ENCODE measurements around the gene MAP3K20.
A peak's percentile ranks its signal among the peaks of the same experiment; 100 is the strongest.
"Not testable (repeated sequence)": the region's sequence is repeated elsewhere in the genome, so short reads cannot be mapped to it uniquely, and the experiment has no call there.

Gene MAP3K20

DNA sequence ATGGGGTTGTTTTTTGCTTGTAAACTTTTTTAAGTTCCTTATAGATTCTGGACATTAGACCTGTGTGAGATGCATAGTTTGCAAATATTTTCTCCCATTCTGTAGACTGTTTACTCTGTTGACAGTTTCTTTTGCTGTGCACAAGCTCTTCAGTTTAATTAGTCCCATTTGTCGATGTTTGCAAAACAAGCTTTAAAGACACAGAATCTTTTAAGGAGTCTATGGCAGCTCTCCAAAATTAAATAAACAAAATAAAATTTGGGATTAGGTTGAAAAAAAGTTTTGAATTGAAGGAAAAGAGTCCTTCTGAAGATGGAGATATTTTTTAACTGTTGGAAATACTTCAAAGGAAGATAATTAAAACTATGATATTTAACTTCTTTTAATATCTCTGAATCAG is 88.8 kb downstream of the MAP3K20 start:
- DNase-seq = peak; percentile 76

GRCh38 chr2:173165443-173166238 is 90.0 kb downstream of the MAP3K20 start:
- DNase-seq = no peak

DNA sequence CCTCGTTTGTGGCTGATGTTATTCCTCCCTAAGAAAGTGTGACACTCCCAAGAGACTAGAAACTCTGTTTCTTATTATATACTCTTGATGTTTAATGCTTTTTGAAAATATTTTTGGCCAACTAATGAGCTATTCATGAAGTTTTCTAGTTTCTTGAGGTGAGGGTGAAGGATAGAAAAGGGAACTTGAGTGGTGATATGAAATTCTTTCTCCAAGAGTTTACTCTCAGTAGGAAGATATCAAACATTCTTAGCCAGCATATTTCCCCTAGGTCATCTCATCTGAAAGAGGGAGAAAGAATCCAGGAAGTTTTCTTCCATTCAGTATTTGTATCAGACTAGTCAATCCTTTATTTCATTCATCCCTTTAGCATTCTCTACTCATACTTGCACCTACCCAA is 95.7 kb downstream of the MAP3K20 start:
- no peak for DNase-seq

DNA sequence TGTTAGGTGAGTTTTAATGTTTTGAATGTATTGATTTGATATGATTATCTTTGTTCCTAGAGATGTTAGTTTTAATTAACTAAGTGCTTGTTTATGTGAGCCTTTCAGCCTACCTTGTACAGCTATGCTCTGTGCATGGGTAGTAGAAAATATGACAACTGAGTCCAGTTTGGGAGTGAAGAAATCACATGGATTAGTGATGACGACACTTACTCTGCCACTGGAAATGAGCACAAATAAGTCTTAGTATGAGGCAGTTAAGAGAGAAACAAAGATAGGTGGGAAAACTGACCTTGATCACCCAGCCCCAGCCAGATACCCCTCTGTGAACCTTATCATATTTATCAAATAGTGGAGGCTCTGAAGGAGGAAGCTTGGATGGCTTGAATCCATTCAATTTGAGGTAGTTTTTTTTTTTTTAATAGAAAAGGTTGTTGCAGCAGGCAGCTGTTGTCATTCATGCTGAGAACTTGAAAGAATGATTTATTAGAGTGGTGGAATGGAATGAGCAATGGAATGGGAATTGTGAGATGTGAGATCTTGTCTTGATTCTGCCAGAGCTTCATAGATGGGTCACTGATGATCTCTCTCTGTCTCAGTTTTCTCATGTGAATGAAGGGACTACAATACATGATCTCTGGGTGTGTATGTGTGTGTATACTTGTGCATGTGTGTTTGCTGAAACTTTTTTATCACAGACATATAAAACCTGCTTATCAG is 96.4 kb downstream of the MAP3K20 start:
- no peak for DNase-seq

DNA sequence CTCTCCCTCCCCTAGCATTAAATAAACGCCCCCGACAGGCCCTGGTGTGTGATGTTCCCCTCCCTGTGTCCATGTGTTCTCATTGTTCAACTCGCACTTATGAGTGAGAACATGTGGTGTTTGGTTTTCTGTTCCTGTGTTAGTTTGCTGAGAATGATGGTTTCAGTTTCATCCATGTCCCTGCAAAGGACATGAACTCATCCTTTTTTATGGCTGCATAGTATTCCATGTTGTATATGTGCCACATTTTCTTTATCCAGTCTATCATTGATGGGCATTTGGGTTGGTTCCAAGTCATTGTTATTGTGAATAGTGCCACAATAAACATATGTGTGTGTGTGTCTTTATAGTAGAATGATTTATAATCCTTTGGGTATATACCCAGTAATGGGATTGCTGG is 98.7 kb downstream of the MAP3K20 start:
- not testable (repeated sequence) for DNase-seq

- DNase-seq = no peak
Observed at GRCh38 chr2:173175222-173175621, 99.6 kb downstream of the MAP3K20 start.

- no peak for DNase-seq
Observed at GRCh38 chr2:173181982-173182381, 106.3 kb downstream of the MAP3K20 start.

DNA sequence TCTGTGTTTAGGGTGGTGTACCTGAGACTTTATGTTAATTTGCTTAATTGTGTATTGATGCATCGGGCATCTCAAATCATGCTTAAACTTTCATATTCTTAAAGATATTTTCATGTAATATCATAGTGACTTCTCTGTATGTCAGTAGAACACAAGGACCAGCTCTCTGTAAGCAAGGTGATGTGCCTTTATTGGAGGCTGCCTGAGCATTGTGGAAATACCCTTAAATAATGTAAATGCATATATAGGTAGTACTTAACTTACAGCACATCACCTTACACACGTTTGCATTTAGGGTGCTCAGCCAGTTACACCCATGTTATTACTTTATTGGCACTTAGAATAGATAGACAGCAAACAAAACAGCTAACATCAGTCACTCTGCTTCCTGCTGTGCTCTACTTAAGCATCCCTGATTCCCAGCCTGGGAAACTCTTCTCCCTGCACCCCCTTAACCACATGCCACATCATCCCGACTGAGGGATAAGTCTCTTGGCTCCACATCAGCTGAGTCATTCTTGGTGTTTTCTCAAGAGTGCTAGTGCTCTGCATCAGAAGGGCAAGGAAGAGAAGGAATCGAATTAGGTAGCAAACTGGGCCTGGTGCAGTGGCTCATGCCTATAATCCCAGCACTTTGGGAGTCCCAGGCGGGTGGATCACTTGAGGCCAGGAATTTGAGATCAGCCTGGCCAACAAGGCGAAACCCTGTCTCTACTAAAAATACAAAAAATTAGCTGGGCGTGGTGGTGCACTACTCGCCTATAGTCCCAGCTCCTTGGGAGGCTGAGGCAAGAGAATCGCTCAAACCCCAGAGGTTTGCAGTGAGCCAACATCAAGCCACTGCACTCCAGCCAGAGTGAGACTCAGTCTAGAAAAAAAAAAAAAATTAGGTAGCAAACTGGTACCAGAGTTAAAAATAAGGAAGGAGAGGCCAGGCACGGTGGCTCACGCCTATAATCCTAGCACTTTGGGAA is 108.7 kb downstream of the MAP3K20 start:
- DNase-seq = no peak

DNA sequence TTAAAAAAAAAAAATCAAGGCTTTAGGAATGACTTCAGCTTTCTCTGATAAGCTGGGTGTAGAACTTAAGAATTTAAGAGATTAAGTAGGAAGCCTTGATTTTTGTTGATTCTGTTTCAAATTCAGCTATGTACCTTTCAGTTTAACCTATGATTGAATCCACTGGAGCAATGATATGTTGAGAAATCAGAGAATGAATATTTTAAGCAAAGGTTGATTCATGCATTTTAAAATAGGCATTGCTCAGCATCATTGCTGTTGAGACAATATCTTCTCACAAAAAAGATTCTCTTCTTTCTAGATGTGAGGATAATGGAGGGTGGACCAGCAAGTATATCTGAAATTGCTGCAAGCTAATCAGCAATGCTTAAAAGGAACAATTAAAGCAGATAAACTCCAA is 109.8 kb downstream of the MAP3K20 start:
- no peak for DNase-seq

DNA sequence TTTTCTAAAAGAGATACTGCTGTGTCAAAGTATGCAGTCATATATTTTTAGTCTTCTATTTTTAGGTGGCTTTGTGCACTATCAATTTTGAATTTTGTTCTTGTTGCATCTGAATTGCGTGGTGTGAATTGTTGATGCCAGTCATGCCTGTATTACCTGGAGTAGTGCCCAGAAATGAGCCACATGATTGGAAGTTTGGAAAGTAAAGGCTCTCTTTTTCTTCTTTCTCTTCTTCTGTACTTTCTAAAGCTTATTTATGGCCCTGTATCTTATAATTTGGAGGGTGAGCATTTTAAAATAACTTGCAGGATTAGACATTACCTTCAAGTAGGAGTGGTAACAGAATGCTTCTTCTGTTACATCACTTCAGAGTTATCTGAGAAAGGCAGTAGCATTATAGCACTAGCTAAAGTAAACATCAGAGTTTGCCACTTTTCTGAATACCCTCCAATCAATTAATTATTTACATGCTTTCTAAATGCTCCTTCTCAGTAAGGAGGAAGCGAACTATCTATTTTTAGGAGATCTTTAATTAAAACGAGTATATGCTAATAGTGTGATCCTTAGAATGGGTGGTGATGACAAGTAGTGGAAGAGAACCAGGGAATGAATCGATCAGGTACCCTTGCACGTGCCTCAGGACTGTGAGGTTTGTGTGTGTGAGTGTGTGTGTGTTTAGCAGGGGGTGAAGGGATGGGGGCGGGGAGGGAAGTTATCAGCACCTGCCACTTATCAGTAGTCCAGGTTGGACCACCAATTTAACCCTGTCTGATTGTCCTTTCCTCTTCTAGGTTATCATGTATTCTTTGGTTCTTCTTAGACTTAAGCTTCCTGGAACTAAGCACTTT is 112.5 kb downstream of the MAP3K20 start:
- no peak for DNase-seq

- DNase-seq = no peak
Observed at GRCh38 chr2:173191601-173192000, 116.0 kb downstream of the MAP3K20 start.

DNA sequence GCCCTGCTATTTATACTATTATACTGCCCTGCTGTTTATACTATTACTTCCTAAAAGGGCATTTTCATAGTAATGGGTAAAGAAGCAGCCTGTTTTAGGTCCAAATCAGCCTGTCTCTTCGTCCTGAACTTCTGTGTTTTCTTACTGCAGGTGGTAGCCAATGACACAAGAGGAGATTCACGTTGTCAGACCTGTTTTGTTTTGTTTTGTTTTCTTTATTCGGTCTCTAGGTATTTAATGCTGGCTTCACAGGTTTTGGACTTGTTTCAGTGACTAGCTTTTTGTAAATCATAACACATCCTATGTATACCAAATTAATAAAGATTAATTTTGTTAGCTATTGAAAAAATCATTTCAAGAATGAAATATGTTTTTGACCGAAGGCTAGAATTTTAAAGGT is 116.4 kb downstream of the MAP3K20 start:
- DNase-seq = no peak

DNA sequence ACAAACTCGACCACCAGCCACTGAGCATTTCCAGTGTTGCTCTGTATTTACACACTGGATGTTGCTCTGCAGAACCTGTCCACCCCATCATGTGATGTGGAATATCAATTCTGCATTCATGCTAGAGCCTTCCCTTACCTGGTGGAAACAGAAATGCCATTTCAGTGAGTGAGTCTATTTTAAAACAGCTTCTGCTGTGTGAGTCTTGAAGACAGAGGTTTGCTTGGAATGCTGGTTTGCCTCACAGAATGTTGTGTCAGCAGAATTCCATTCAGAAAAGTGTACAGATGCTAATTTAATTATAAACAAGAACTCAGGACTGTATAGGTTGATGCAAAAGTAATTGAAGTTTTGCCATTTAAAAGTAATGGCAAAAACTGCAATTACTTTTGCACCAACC is 118.3 kb downstream of the MAP3K20 start:
- DNase-seq = no peak

DNA sequence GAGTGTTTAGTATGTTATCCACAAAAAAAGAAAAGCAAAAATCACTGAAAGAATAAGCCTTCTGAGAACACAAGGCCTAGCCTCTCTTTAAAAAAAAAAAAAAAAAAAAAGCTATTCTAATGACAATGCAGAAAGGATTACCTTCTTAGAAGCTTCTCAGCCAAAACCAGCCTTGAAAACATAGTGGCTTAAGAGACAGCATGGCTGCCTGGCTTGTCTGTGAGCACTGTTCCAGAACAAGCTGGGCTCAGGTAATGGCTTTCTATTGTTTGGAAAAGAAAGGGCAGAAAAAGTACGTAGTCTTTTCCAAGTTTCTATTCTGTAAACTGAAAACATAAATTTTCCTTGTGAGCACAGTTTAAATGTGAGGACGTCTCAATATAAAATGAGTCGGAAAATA is 119.5 kb downstream of the MAP3K20 start:
- DNase-seq = no peak

GRCh38 chr2:173196080-173196479 is 120.4 kb downstream of the MAP3K20 start:
- DNase-seq = no peak

GRCh38 chr2:173196638-173197037 is 121.0 kb downstream of the MAP3K20 start:
- DNase-seq = no peak

GRCh38 chr2:173198327-173198726 is 122.7 kb downstream of the MAP3K20 start:
- no peak for DNase-seq

- DNase-seq = no peak
Observed at GRCh38 chr2:173199294-173199693, 123.6 kb downstream of the MAP3K20 start.

DNA sequence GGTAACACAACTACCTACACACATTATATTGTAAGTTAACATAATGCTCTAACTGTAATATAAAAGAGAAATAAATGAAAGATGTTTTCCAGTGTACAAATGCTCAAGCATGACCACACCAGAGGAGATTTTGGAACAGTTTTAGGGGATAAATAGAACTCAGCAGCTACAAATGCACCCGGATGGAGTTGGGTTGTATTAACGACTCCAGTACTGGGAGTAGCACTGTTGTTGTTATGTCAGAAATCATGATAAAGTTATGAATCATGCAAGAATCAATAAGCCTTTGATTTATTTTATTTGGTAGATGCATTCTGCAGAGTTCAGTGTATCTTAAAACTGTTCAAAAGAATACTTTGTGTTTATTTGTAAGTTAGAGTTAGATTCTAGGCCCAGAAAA is 126.9 kb downstream of the MAP3K20 start:
- no peak for DNase-seq

GRCh38 chr2:173204316-173204715 is 128.7 kb downstream of the MAP3K20 start:
- DNase-seq = no peak

- no peak for DNase-seq
Observed at GRCh38 chr2:173205375-173205774, 129.7 kb downstream of the MAP3K20 start.

GRCh38 chr2:173207124-173207523 is 131.5 kb downstream of the MAP3K20 start:
- DNase-seq = peak; percentile 63

All from NCI-H1105 treated with DMSO at 0.1 percent for 48 hours (cell line).